Vagina (tissue), 2 donors: Measurements from ENCODE around the gene CTDSP2.

Source experiments
- CTCF ChIP-seq, 3 experiments: fragments of 450-650 bp in 2 of 3; fragments of 200-600 bp in 1 of 3; sonication (generic) in 1 of 3; IDR thresholded peaks; one replicate each; pipeline ENCODE4 v1.5.1; 2017 to 2019; ENCODE audit warnings: antibody characterized with exemption in 3 of 3, mild to moderate bottlenecking in 2 of 3, moderate library complexity in 2 of 3
- POLR2AphosphoS5 ChIP-seq, 2 donors: sonication (generic); formaldehyde crosslinking; IDR thresholded peaks; one replicate each; pipeline ENCODE4 v1.9.0; 2017; ENCODE audit warnings: antibody characterized with exemption in 2 of 2, mild to moderate bottlenecking in 2 of 2, low read depth in 1 of 2; ENCODE audit not compliant: insufficient read depth in 1 of 2

GRCh38 chr12:57815177-57816000 lies 31.1 kb downstream of the CTDSP2 start:
- TF ChIP-seq CTCF (IDR thresholded peaks at IDR 0.05) (no peak), POLR2AphosphoS5 (IDR thresholded peaks at IDR 0.05; ENCODE audit: insufficient read depth in 1 of 2, low read depth in 1 of 2) (no peak)
